Measurements from ENCODE around the gene GMCL2. TPM values are rescaled to one million over a fixed set of nuclear protein-coding genes. Genes with fewer than 3 reads are reported as not detected.

The GMCL2 gene
- total and polyA plus RNA-seq, 9 of the 15 experiments (the other 6 are each of a cell fraction or from before 2014, with no cell fraction given), result 0.04 TPM; not detected in 8

GRCh38 chr5:178236679-178237078 lies 49.5 kb upstream of the GMCL2 start (continued):
- TF ChIP-seq ZSCAN32 (CRISPR knock-in tag; IDR thresholded peaks at IDR 0.05), result no peak
- no peak for TF ChIP-seq RFX1 (IDR thresholded peaks at IDR 0.05)
- TF ChIP-seq ZNF197 (CRISPR knock-in tag; IDR thresholded peaks at IDR 0.05; ENCODE audit: low read depth), result 0 out of 2 replicates have a peak, but pooled peaks have one; percentile 30
- no peak for TF ChIP-seq WHSC1 (IDR thresholded peaks at IDR 0.05; ENCODE audit: low read length)
- TF ChIP-seq ZNF668 (CRISPR knock-in tag; IDR thresholded peaks at IDR 0.05), result no peak
- TF ChIP-seq POU5F1 (IDR thresholded peaks at IDR 0.05; ENCODE audit: borderline replicate concordance, low read depth, low read length, partially characterized antibody), result no peak
- TF ChIP-seq ZNF263 (CRISPR knock-in tag; IDR thresholded peaks at IDR 0.05; ENCODE audit: borderline replicate concordance), result 0 out of 2 replicates have a peak, but pooled peaks have one; percentile 15
- TF ChIP-seq, protein P1, sequence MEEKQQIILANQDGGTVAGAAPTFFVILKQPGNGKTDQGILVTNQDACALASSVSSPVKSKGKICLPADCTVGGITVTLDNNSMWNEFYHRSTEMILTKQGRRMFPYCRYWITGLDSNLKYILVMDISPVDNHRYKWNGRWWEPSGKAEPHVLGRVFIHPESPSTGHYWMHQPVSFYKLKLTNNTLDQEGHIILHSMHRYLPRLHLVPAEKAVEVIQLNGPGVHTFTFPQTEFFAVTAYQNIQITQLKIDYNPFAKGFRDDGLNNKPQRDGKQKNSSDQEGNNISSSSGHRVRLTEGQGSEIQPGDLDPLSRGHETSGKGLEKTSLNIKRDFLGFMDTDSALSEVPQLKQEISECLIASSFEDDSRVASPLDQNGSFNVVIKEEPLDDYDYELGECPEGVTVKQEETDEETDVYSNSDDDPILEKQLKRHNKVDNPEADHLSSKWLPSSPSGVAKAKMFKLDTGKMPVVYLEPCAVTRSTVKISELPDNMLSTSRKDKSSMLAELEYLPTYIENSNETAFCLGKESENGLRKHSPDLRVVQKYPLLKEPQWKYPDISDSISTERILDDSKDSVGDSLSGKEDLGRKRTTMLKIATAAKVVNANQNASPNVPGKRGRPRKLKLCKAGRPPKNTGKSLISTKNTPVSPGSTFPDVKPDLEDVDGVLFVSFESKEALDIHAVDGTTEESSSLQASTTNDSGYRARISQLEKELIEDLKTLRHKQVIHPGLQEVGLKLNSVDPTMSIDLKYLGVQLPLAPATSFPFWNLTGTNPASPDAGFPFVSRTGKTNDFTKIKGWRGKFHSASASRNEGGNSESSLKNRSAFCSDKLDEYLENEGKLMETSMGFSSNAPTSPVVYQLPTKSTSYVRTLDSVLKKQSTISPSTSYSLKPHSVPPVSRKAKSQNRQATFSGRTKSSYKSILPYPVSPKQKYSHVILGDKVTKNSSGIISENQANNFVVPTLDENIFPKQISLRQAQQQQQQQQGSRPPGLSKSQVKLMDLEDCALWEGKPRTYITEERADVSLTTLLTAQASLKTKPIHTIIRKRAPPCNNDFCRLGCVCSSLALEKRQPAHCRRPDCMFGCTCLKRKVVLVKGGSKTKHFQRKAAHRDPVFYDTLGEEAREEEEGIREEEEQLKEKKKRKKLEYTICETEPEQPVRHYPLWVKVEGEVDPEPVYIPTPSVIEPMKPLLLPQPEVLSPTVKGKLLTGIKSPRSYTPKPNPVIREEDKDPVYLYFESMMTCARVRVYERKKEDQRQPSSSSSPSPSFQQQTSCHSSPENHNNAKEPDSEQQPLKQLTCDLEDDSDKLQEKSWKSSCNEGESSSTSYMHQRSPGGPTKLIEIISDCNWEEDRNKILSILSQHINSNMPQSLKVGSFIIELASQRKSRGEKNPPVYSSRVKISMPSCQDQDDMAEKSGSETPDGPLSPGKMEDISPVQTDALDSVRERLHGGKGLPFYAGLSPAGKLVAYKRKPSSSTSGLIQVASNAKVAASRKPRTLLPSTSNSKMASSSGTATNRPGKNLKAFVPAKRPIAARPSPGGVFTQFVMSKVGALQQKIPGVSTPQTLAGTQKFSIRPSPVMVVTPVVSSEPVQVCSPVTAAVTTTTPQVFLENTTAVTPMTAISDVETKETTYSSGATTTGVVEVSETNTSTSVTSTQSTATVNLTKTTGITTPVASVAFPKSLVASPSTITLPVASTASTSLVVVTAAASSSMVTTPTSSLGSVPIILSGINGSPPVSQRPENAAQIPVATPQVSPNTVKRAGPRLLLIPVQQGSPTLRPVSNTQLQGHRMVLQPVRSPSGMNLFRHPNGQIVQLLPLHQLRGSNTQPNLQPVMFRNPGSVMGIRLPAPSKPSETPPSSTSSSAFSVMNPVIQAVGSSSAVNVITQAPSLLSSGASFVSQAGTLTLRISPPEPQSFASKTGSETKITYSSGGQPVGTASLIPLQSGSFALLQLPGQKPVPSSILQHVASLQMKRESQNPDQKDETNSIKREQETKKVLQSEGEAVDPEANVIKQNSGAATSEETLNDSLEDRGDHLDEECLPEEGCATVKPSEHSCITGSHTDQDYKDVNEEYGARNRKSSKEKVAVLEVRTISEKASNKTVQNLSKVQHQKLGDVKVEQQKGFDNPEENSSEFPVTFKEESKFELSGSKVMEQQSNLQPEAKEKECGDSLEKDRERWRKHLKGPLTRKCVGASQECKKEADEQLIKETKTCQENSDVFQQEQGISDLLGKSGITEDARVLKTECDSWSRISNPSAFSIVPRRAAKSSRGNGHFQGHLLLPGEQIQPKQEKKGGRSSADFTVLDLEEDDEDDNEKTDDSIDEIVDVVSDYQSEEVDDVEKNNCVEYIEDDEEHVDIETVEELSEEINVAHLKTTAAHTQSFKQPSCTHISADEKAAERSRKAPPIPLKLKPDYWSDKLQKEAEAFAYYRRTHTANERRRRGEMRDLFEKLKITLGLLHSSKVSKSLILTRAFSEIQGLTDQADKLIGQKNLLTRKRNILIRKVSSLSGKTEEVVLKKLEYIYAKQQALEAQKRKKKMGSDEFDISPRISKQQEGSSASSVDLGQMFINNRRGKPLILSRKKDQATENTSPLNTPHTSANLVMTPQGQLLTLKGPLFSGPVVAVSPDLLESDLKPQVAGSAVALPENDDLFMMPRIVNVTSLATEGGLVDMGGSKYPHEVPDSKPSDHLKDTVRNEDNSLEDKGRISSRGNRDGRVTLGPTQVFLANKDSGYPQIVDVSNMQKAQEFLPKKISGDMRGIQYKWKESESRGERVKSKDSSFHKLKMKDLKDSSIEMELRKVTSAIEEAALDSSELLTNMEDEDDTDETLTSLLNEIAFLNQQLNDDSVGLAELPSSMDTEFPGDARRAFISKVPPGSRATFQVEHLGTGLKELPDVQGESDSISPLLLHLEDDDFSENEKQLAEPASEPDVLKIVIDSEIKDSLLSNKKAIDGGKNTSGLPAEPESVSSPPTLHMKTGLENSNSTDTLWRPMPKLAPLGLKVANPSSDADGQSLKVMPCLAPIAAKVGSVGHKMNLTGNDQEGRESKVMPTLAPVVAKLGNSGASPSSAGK (IDR thresholded peaks at IDR 0.05), result peak; percentile 81
- TF ChIP-seq NEUROD1 (IDR thresholded peaks at IDR 0.05; ENCODE audit: borderline replicate concordance, low read depth, low read length, partially characterized antibody), result no peak
- TF ChIP-seq SRF (CRISPR knock-in tag; IDR thresholded peaks at IDR 0.05), result peak in 1 of 2 experiments; percentile 89; a peak in 2 of 4 replicates
- TF ChIP-seq MCM7 (IDR thresholded peaks at IDR 0.05), result no peak

Data from K562 (cell line).